ENCODE results near the gene ZMAT5. TPM values are rescaled to one million over a fixed set of nuclear protein-coding genes. Genes with fewer than 3 reads are reported as not detected.

ZMAT5 gene
- total RNA-seq, 1 donor from 2014 or later = 24.4 TPM

GRCh38 chr22:29786031-29786430 lies 19.2 kb upstream of the ZMAT5 start:
- FAIRE-seq (no peak), DNase-seq (ENCODE audit: low read depth) (no peak)
- Histone ChIP-seq H3K9ac (ENCODE audit: low read length) (no peak overlapping the region), H3K27me3 (ENCODE audit: insufficient read depth, low read length) (no peaks in the 10 kb centered on the region), H3K79me2 (ENCODE audit: insufficient read depth, low read length) (no peaks in the 10 kb centered on the region), H4K20me1 (ENCODE audit: insufficient read depth, low read length) (no peaks in the 10 kb centered on the region), H3K9me3 (ENCODE audit: insufficient read depth, low read depth, low read length) (no peaks in the 10 kb centered on the region), H3K36me3 (ENCODE audit: insufficient read depth, low read length) (peaks cover 16% of the 10 kb centered on the region), H2AFZ (ENCODE audit: low read depth, low read length) (no peak overlapping the region), H3K27ac (ENCODE audit: low read depth, low read length) (no peak overlapping the region), H3K4me1 (ENCODE audit: insufficient read depth, low read length) (peaks cover 13% of the 10 kb centered on the region), H3K4me2 (ENCODE audit: low read length) (no peak overlapping the region), H3K4me3 (ENCODE audit: insufficient read depth, low read depth, low read length) (no peak overlapping the region)
- Mint-ChIP-seq H3K4me3 (ENCODE audit: unreplicated experiment) (no peak overlapping the region), H3K9me3 (ENCODE audit: unreplicated experiment) (no peaks in the 10 kb centered on the region), H3K27me3 (ENCODE audit: low read depth, unreplicated experiment) (no peaks in the 10 kb centered on the region), H3K27ac (ENCODE audit: unreplicated experiment) (no peak overlapping the region), H3K4me1 (ENCODE audit: low read depth, unreplicated experiment) (peaks cover 10% of the 10 kb centered on the region), H3K36me3 (ENCODE audit: low read depth, unreplicated experiment) (peaks cover 20% of the 10 kb centered on the region)
- no peak for TF ChIP-seq EZH2 (IDR thresholded peaks at IDR 0.05; ENCODE audit: insufficient read depth, low read length)
- TF ChIP-seq CTCF (IDR thresholded peaks at IDR 0.05; ENCODE audit: insufficient read depth, low read depth, low read length) = no peak

GRCh38 chr22:29784451-29785361 lies 17.9 kb upstream of the ZMAT5 start:
- FAIRE-seq (no peak), DNase-seq (ENCODE audit: low read depth) (no peak)
- Histone ChIP-seq H4K20me1 (ENCODE audit: insufficient read depth, low read length) (no peaks in the 10 kb centered on the region), H2AFZ (ENCODE audit: low read depth, low read length) (no peak overlapping the region), H3K9me3 (ENCODE audit: insufficient read depth, low read depth, low read length) (no peaks in the 10 kb centered on the region), H3K79me2 (ENCODE audit: insufficient read depth, low read length) (no peaks in the 10 kb centered on the region), H3K4me2 (ENCODE audit: low read length) (no peak overlapping the region), H3K27ac (ENCODE audit: low read depth, low read length) (no peak overlapping the region), H3K9ac (ENCODE audit: low read length) (no peak overlapping the region), H3K27me3 (ENCODE audit: insufficient read depth, low read length) (no peaks in the 10 kb centered on the region), H3K4me1 (ENCODE audit: insufficient read depth, low read length) (peaks cover 23% of the 10 kb centered on the region), H3K36me3 (ENCODE audit: insufficient read depth, low read length) (peaks cover 10% of the 10 kb centered on the region), H3K4me3 (ENCODE audit: insufficient read depth, low read depth, low read length) (no peak overlapping the region)
- no peak overlapping the region for H3K4me3 Mint-ChIP-seq (ENCODE audit: unreplicated experiment)
- peaks cover 16% of the 10 kb centered on the region for H3K36me3 Mint-ChIP-seq (ENCODE audit: low read depth, unreplicated experiment)
- peaks cover 19% of the 10 kb centered on the region for H3K4me1 Mint-ChIP-seq (ENCODE audit: low read depth, unreplicated experiment)
- no peak overlapping the region for H3K27ac Mint-ChIP-seq (ENCODE audit: unreplicated experiment)
- no peaks in the 10 kb centered on the region for H3K9me3 Mint-ChIP-seq (ENCODE audit: unreplicated experiment)
- no peaks in the 10 kb centered on the region for H3K27me3 Mint-ChIP-seq (ENCODE audit: low read depth, unreplicated experiment)
- no peak for TF ChIP-seq CTCF (IDR thresholded peaks at IDR 0.05; ENCODE audit: insufficient read depth, low read depth, low read length)
- TF ChIP-seq EZH2 (IDR thresholded peaks at IDR 0.05; ENCODE audit: insufficient read depth, low read length) = no peak

Measured in astrocyte (in vitro differentiated cells and primary cell).